K562 (cell line): Measurements from ENCODE around the gene TTBK1. TPM values are rescaled to one million over a fixed set of nuclear protein-coding genes. Genes with fewer than 3 reads are reported as not detected.
A peak's percentile ranks its signal among the peaks of the same experiment; 100 is the strongest.

Experiments
- ATAC-seq: fragments of 200-7000 bp; cut with Tn5 transposase; 3 replicates; pipeline ENCODE4 v1.9.1; 2020; ENCODE audit warnings: moderate library complexity
- BruUV-seq: library from RNA; stranded (reverse); fragments of 400-500 nt; replicated peaks from 2 replicates; lab custom pipeline; 2021; lab: Mats Ljungman, UMichigan
- CTCF ChIA-PET: fragments of 300-600 bp; formaldehyde crosslinking; extraction: SDS; loops from one replicate; lab custom pipeline; 2021; ENCODE audit warnings: low intra/inter-chr PET ratio; lab: Yijun Ruan, JAX
- POLR2A ChIA-PET: fragments of 300-600, 350-650 bp; sonication (Branson Sonifier 250); formaldehyde crosslinking; extraction: SDS; loops from one replicate; lab custom pipeline; 2021; ENCODE audit warnings: antibody characterized with exemption, inconsistent platforms; lab: Yijun Ruan, JAX
- DNase-seq, 4 experiments: peaks; one replicate each; pipeline versions ENCODE4 v3.0.0 to v3.0.0-alpha.2; 2011 to 2018; ENCODE audit warnings: low spot score in 3 of 4, mixed read lengths in 3 of 4; ENCODE audit errors: extremely low read depth in 1 of 4
- FAIRE-seq: peaks from 2 replicates; lab custom pipeline; 2011; peaks lifted over from hg19 to GRCh38; lab: Jason Lieb, UNC
- H2AFZ ChIP-seq: 2 replicates; pipeline ENCODE4 v1.6.0; 2011; ENCODE audit warnings: low read depth, low read length, control low read depth, inconsistent platforms
- H3K27ac ChIP-seq: fragments of 200-600 bp; 3 replicates; pipeline ENCODE4 v1.8.0; 2011; ENCODE audit warnings: low read depth, mild to moderate bottlenecking, control low read depth, inconsistent platforms, low read length, moderate library complexity, mixed read lengths; ENCODE audit errors: extremely low read depth
- H3K27me3 ChIP-seq, 2 experiments: fragments of 300-600 bp in 1 of 2; 2 replicates in 1 of 2; 3 replicates in 1 of 2; pipeline versions ENCODE4 v1.6.0 to v1.8.0; 2011; ENCODE audit warnings: inconsistent platforms in 2 of 2, low read length in 2 of 2, mild to moderate bottlenecking in 1 of 2, mixed read lengths in 1 of 2, moderate library complexity in 1 of 2; ENCODE audit not compliant: control insufficient read depth in 2 of 2, insufficient read depth in 2 of 2
- H3K36me3 ChIP-seq: fragments of 300-600 bp; 3 replicates; pipeline ENCODE4 v1.8.0; 2011; ENCODE audit warnings: mild to moderate bottlenecking, low read length, inconsistent platforms; ENCODE audit not compliant: control insufficient read depth, insufficient read depth
- H3K4me1 ChIP-seq, 2 experiments: fragments of 200-600 bp in 1 of 2; replicated peaks in 1 of 2; 2 replicates in 1 of 2; 3 replicates in 1 of 2; pipeline versions ENCODE4 v1.5.1 to v1.8.0; 2011; ENCODE audit warnings: inconsistent platforms in 2 of 2, low read length in 2 of 2, mild to moderate bottlenecking in 1 of 2, mixed read lengths in 1 of 2, moderate library complexity in 1 of 2; ENCODE audit not compliant: control insufficient read depth in 2 of 2, insufficient read depth in 2 of 2
- H3K4me2 ChIP-seq: 2 replicates; pipeline ENCODE4 v1.6.1; 2011; ENCODE audit warnings: low read length, control low read depth, inconsistent platforms, mixed read lengths; ENCODE audit not compliant: insufficient read depth
- H3K4me3 ChIP-seq: fragments of 200-600 bp; sonication (generic), shearing (Covaris generic); 2 replicates; pipeline ENCODE4 v1.5.1; 2016; ENCODE audit warnings: control low read depth, inconsistent platforms
- H3K79me2 ChIP-seq: fragments of 200-600 bp; 3 replicates; pipeline ENCODE4 v1.8.0; 2011; ENCODE audit warnings: low read length, inconsistent platforms; ENCODE audit not compliant: control insufficient read depth, insufficient read depth
- H3K9ac ChIP-seq, 2 experiments: 2 replicates each; pipeline versions ENCODE4 v1.6.0 to v1.6.1; 2011; ENCODE audit warnings: low read depth in 2 of 2, low read length in 2 of 2, control low read depth in 1 of 2, inconsistent platforms in 1 of 2, mild to moderate bottlenecking in 1 of 2, mixed read lengths in 1 of 2; ENCODE audit not compliant: insufficient read depth in 1 of 2
- H3K9me1 ChIP-seq: one replicate; pipeline ENCODE4 v1.6.0; 2011; ENCODE audit warnings: inconsistent platforms, mild to moderate bottlenecking, low read length, moderate library complexity; ENCODE audit not compliant: control insufficient read depth, insufficient read depth
- H3K9me3 ChIP-seq: replicated peaks from 2 replicates; pipeline ENCODE4 v1.5.1; 2011; ENCODE audit warnings: low read depth, low read length, inconsistent platforms; ENCODE audit not compliant: control insufficient read depth, insufficient read depth
- H4K20me1 ChIP-seq: replicated peaks from 2 replicates; pipeline ENCODE4 v1.6.1; 2011; ENCODE audit warnings: low read length, inconsistent platforms, mixed read lengths; ENCODE audit not compliant: control insufficient read depth, insufficient read depth
- ARID2 ChIP-seq: fragments of 450-650 bp; IDR thresholded peaks from 2 replicates; pipeline ENCODE4 v1.6.1; 2017; ENCODE audit warnings: antibody characterized with exemption, mild to moderate bottlenecking
- BRF2 ChIP-seq: IDR thresholded peaks from 3 replicates; pipeline ENCODE4 v1.6.1; 2011; ENCODE audit warnings: borderline replicate concordance, mild to moderate bottlenecking; ENCODE audit not compliant: insufficient read length, insufficient read depth
- CBX3 ChIP-seq, 2 experiments: IDR thresholded peaks; 1 replicate in 1 of 2; 2 replicates in 1 of 2; pipeline ENCODE4 v1.6.1; 2012; ENCODE audit warnings: inconsistent platforms in 2 of 2, low read length in 2 of 2, borderline replicate concordance in 1 of 2, control low read depth in 1 of 2
- DIDO1 ChIP-seq: fragments of 450-650 bp; IDR thresholded peaks from 2 replicates; pipeline ENCODE4 v1.6.1; 2016; ENCODE audit warnings: low read depth, missing biosample characterization, missing genetic modification characterization
- FOXK2 ChIP-seq, 2 experiments: fragments of 450-650 bp; IDR thresholded peaks in 1 of 2; conservative IDR thresholded peaks in 1 of 2; 2 replicates each; pipeline ENCODE4 v1.6.1; 2016; ENCODE audit warnings: low read depth in 2 of 2, mild to moderate bottlenecking in 1 of 2
- KDM1A ChIP-seq, 2 experiments: fragments of 450-650 bp; IDR thresholded peaks; 2 replicates each; pipeline ENCODE4 v1.6.1; 2016; ENCODE audit warnings: mild to moderate bottlenecking in 2 of 2
- NONO ChIP-seq, 2 experiments: fragments of 200-400 bp in 1 of 2; fragments of 450-650 bp in 1 of 2; formaldehyde crosslinking in 1 of 2; IDR thresholded peaks; 2 replicates each; pipeline ENCODE4 v1.6.1; 2017; ENCODE audit warnings: low read depth in 2 of 2, mild to moderate bottlenecking in 2 of 2, moderate library complexity in 2 of 2, low read length in 1 of 2
- SMAD4 ChIP-seq: fragments of 250-450 bp; sonication (Bioruptor Pico); conservative IDR thresholded peaks from 2 replicates; pipeline ENCODE4 v1.8.0; 2021; ENCODE audit warnings: inconsistent platforms, mild to moderate bottlenecking, moderate library complexity
- SRF ChIP-seq, 2 experiments: fragments of 250-450, 450-650 bp in 1 of 2; sonication (Bioruptor Pico) in 1 of 2; sonication (generic) in 1 of 2; formaldehyde crosslinking; IDR thresholded peaks; 2 replicates each; pipeline versions ENCODE4 v1.5.0 to v1.5.1; 2020 to 2022; ENCODE audit warnings: mild to moderate bottlenecking in 1 of 2, missing genetic modification reagents in 1 of 2
- SRSF3 ChIP-seq: fragments of 200-400 bp; formaldehyde crosslinking; IDR thresholded peaks from 2 replicates; pipeline ENCODE4 v1.6.1; 2016; ENCODE audit warnings: mild to moderate bottlenecking, low read length, moderate library complexity; ENCODE audit not compliant: insufficient read depth
- STAG1 ChIP-seq: sonication (generic); formaldehyde crosslinking; IDR thresholded peaks from 2 replicates; pipeline ENCODE4 v1.5.0; 2020; ENCODE audit warnings: missing genetic modification reagents, borderline replicate concordance
- TSC22D4 ChIP-seq: fragments of 450-650 bp; IDR thresholded peaks from 2 replicates; pipeline ENCODE4 v1.6.1; 2016; ENCODE audit warnings: missing genetic modification characterization, missing biosample characterization, control low read depth
- ZNF507 ChIP-seq: conservative IDR thresholded peaks from 2 replicates; pipeline ENCODE4 v1.6.1; 2017; ENCODE audit warnings: missing genetic modification characterization, missing compliant biosample characterization
- WGBS: fragments of 100-300 bp; shearing (Covaris generic); methylation state at CpG from one replicate; pipeline ENCODE4 v1.1.6; 2016; ENCODE audit warnings: low coverage, mixed read lengths; ENCODE audit not compliant: insufficient coverage; ENCODE audit errors: missing lambda C conversion rate; 5-methylcytosine and 5-hydroxymethylcytosine counted together
- in situ Hi-C: fragments of 300-500 bp; cut with MboI; formaldehyde crosslinking; loops from 4 replicates; pipeline ENCODE4 v1.15.0; 2018; ENCODE audit warnings: inconsistent platforms, mixed read lengths
- intact Hi-C: fragments of 100-400 bp; cut with micrococcal nuclease; formaldehyde crosslinking; loops from 2 replicates; pipeline ENCODE4 v1.14.2; 2022
- polyA plus RNA-seq, 8 experiments: library from polyadenylated mRNA; depleted of rRNA in 4 of 8; stranded (reverse) in 5 of 8; unstranded in 3 of 8; fragments of >200 nt; fragmentation: Nextera tagmentation in 2 of 8; fragmentation: Illumina TruSeq in 1 of 8; extraction: Ambion mirVana in 2 of 8; extraction: Trizol in 1 of 8; gene quantifications; 2 replicates each; pipeline versions ENCODE4 v1.2.1 to v1.2.3, GENCODE V29; 2011 to 2014; ENCODE audit warnings: inconsistent platforms in 1 of 8, missing spikeins in 1 of 8
- total RNA-seq, 7 experiments: library from RNA; depleted of rRNA in 6 of 7; stranded (reverse); fragments of >200 nt in 6 of 7; fragmentation: Illumina TruSeq in 2 of 7; extraction: Trizol in 2 of 7; gene quantifications; 2 replicates each; pipeline versions ENCODE4 v1.2.1 to v1.2.3, GENCODE V29; 2011 to 2021; ENCODE audit warnings: low replicate concordance in 1 of 7

TTBK1 gene
- total and polyA plus RNA-seq, 9 of the 15 experiments (the other 6 are each of a cell fraction or from before 2014, with no cell fraction given): not detected

GRCh38 chr6:43301081-43301870, 58.0 kb downstream of the TTBK1 start:
- WGBS: 6% methylated on average over 15 of the region's 15 CpGs
- no peak overlapping the region for H3K4me3 ChIP-seq
- in situ Hi-C loops: no loop called here
- DNase-seq: peak in 1 of 4 experiments; percentile 20
- TF ChIP-seq ZNF507 (tag) (no peak), STAG1 (CRISPR knock-in tag) (0 out of 2 replicates have a peak, but pooled peaks have one; percentile 4)
- no peak overlapping the region for H3K27ac ChIP-seq
- no peaks in the 10 kb centered on the region for H3K9me3 ChIP-seq
- no peak for FAIRE-seq
- H3K79me2 ChIP-seq: no peaks in the 10 kb centered on the region
- no peaks in the 10 kb centered on the region for H3K36me3 ChIP-seq
- H3K4me1 ChIP-seq: peaks cover 0 to 6% of the 10 kb centered on the region in 2 experiments; a peak in 3 of 5 replicates
- POLR2A ChIA-PET: interaction anchor here (1.1 to 1.8 kb wide), 2 partner anchors 8 to 13 kb away, joined by 4 to 8 read pairs; no protein-coding TSS in a partner anchor
- no peak overlapping the region for H3K4me2 ChIP-seq
- H4K20me1 ChIP-seq: 0 out of 2 replicates have a peak, but pooled peaks cover 7% of the 10 kb centered on the region
- peak overlapping the region in 1 of 2 experiments; percentile 23; a peak in 1 of 4 replicates for H3K9ac ChIP-seq
- H3K27me3 ChIP-seq: peaks cover 34 to 52% of the 10 kb centered on the region in 2 experiments; a peak in 4 of 5 replicates
- CTCF ChIA-PET: no interaction called here
- peaks cover 2% of the 10 kb centered on the region for H3K9me1 ChIP-seq
- no peak for ATAC-seq
- intact Hi-C loops: no loop called here
- no peak overlapping the region for H2AFZ ChIP-seq
- no TSS peak for BruUV-seq

GRCh38 chr6:43302126-43302525, 58.8 kb downstream of the TTBK1 start:
- in situ Hi-C loops (no loop called here), intact Hi-C loops (no loop called here)
- no peaks in the 10 kb centered on the region for H3K9me3 ChIP-seq
- H4K20me1 ChIP-seq: 0 out of 2 replicates have a peak, but pooled peaks cover 7% of the 10 kb centered on the region
- H2AFZ ChIP-seq: no peak overlapping the region
- H3K27me3 ChIP-seq: peaks cover 34 to 52% of the 10 kb centered on the region in 2 experiments; a peak in 4 of 5 replicates
- POLR2A ChIA-PET: interaction anchor here (0.5 to 1.8 kb wide), 2 partner anchors 12 to 80 kb away, joined by 5 to 8 read pairs; no protein-coding TSS in a partner anchor
- no TSS peak for BruUV-seq
- H3K9ac ChIP-seq: peak overlapping the region in 1 of 2 experiments; percentile 44; a peak in 2 of 4 replicates
- WGBS: 40% methylated on average over 19 of the region's 19 CpGs
- H3K4me1 ChIP-seq: peaks cover 0 to 6% of the 10 kb centered on the region in 2 experiments; a peak in 2 of 5 replicates
- H3K4me3 ChIP-seq: no peak overlapping the region
- H3K27ac ChIP-seq: no peak overlapping the region
- no peaks in the 10 kb centered on the region for H3K79me2 ChIP-seq
- DNase-seq: peak in 1 of 4 experiments; percentile 14
- ATAC-seq: no peak
- CTCF ChIA-PET: no interaction called here
- H3K36me3 ChIP-seq: no peaks in the 10 kb centered on the region
- H3K9me1 ChIP-seq: peaks cover 2% of the 10 kb centered on the region
- H3K4me2 ChIP-seq: no peak overlapping the region
- FAIRE-seq: no peak
- no peak for TF ChIP-seq DIDO1 (tag)
- no peak for TF ChIP-seq FOXK2 (conservative IDR thresholded peaks at IDR 0.05 in 1 of 2, IDR thresholded peaks at IDR 0.05 in 1 of 2; ENCODE audit: low read depth in 2 of 2)
- TF ChIP-seq SRF (CRISPR knock-in tag; IDR thresholded peaks at IDR 0.05): no peak
- TF ChIP-seq KDM1A (IDR thresholded peaks at IDR 0.05): no peak
- TF ChIP-seq SRSF3: no peak
- no peak for TF ChIP-seq ARID2
- TF ChIP-seq NONO (IDR thresholded peaks at IDR 0.05; ENCODE audit: low read depth in 2 of 2, low read length in 1 of 2): no peak
- no peak for TF ChIP-seq BRF2
- TF ChIP-seq TSC22D4 (tag): no peak
- no peak for TF ChIP-seq CBX3 (IDR thresholded peaks at IDR 0.05; ENCODE audit: borderline replicate concordance in 1 of 2, low read length in 2 of 2)
- no peak for TF ChIP-seq SMAD4
